GM19099 (cell line): ENCODE data around the gene AFAP1.

Source experiments
- POLR2A ChIP-seq: IDR thresholded peaks from 3 replicates; pipeline ENCODE4 v1.6.1; 2011; ENCODE audit warnings: low read depth; ENCODE audit not compliant: insufficient read length; ENCODE audit errors: extremely low read depth

Gene AFAP1

DNA sequence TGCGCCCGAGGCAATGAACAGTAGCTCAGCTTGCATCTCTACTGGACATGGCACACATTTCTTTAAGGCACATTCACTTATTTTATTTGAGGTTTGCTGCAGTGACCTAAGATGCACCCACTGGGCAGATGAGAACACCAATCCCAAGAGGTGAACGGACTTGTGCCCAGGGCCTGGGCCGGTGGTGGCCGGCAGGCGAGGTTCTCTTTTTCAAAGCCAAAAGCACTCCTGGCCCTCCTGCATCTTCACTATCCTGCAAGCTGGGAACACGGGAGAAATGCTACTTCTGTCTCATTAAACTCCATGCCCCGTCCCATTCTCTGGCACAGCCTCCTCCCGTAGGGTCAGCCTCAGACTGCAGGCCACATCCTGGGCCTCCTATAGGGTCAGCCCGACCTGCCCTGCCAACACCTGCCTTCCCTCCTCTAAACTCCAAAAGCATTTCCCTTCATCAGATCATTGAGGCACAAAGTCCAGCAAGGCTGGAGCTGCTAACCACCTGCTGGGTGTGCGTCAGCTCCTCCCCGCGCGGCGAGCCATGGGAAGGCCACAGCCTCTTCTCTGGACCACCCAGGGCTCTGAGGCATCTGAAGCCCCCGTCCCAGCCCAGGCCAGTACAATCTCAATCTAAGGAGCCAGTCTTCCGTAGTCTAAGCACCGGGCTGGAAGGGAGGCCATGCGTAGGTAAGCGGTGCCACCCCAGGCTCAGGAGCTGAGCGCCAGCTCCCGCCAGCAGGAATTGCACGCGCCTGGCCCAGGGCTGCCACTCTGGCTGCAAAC lies 166.1 kb downstream of the AFAP1 start:
- TF ChIP-seq POLR2A: no peak

DNA sequence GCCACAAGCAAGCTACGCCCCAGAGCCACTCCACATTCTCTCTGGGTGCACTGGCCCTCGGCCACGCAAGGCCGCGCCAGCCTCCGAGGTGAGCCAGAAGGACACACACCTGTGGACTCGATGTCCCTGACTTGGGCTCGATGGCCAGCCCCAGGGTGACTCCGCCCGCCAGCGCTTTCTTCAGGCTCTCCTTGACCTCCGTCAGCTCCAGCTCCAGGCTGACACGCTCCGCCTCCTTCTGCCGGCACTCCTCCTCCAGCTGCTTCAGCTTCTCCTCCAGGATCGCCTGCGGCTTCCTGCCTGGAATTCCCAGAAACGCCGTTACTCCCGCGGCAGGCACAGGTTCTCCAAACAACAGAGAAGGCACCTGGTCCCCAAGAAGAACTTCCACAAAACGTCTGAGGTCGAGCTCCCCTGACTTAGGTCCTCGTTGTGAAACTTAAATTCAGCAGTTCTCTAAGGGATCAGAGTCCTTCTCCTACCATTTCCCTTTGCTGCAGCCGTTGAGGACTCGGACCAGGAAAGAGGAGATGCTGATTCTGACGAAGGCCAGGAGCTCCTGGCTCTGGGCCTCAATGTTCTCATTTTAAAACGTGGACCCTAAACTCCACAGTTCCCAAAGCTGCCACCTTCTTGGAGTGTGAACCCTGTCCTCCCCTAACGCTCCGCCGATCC lies 166.8 kb downstream of the AFAP1 start:
- no peak for TF ChIP-seq POLR2A

DNA sequence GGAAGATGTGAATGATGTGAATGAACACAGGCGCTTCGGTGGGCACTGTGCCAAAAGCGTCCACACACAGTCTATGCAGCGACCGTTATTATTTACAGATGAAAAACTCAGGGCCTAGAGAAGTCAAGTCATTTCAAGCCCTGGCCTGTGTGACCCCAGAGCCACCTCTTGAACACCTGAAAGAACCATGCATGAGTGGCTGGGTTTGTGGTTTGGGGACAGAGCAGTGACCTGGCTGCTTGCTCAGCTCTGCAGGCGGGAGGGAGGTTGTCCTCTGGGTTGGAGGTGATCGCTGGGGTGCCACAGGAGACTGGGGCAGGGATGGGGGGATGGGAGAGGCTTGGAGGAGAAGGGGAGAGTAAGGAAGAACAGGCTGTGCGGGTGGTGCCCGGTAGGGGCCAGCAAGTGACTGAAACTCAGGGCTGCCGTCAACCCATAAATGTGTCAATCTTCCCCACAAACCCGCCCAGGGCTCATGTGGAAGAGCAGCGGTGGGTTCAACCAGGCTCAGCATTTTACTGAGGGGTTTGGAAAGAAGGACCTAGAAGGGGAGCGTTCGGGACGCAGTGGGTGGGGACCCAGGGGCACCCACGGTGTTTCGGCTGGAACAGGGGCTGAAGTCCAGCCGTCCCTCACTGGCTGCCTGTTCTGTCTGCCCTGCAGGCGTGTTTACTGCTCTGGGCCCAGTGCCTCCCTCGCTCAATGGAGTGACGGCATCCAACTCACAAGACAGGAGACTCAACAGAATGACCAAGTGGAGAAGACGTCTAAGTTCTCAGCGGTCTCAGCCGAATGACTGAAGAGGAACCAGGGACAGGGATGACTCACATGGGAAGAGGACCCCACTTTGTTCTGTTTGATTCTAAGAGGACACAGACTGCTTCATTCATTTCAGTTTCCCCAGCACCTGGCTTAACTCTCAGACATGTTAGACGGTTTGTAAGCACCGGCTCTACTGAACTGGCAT lies 167.8 kb downstream of the AFAP1 start:
- no peak for TF ChIP-seq POLR2A

DNA sequence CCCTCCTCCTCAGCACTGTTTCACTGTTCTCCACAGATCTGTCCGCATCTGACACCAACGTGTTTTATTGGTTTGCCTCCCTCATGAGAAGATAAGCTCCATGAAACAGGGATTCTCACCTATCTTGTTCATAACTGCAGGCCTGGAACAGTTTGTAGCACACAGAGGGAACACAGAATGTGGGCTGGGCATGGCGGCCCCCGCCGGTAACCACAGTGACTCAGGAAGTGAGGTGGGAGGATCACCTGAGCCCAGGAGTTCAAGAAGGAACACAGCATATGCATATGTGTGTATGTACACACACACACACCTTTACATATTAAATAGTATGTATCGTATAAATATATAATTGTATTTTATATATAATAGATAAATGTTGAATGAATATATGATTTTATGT lies 168.6 kb downstream of the AFAP1 start:
- no peak for TF ChIP-seq POLR2A

DNA sequence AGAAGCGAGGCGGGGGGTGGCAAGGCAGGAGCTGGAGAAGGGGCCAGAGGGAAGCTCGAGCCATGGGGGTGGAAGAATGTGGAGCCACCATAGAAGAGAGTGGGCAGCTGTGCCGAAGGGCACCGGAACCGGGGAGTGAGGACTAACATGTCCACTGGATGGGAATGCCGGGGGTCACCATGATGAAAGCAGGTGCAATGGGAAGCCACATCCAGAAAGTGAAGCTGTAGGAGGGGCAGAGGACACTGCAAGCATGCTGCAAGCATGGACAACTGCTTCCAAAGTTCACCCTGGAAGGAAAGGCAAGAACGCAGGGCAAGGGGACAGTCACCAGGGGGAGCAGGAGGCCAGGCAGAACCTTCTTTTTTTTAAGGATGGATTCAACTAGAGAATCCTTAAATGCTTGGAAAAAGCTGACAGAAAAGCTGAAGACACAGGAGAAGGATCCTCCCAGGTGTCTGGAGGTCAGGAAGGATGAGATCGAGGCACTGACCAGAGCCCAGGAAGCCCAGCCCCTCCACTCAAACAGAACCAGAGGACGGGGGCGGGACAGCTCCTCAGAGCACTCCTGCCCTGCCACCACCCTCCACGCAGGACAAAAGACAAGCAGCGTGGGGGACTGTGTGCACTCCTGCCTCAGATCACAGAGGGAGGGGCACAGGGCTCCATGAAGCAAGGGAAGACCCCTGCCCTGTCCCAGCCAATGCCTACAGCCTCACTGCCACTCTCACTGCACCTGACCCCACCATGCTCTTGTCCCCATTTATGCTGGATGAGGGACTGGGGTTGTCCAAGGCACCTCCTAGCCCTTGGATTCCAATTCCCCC lies 169.2 kb downstream of the AFAP1 start:
- TF ChIP-seq POLR2A: no peak

DNA sequence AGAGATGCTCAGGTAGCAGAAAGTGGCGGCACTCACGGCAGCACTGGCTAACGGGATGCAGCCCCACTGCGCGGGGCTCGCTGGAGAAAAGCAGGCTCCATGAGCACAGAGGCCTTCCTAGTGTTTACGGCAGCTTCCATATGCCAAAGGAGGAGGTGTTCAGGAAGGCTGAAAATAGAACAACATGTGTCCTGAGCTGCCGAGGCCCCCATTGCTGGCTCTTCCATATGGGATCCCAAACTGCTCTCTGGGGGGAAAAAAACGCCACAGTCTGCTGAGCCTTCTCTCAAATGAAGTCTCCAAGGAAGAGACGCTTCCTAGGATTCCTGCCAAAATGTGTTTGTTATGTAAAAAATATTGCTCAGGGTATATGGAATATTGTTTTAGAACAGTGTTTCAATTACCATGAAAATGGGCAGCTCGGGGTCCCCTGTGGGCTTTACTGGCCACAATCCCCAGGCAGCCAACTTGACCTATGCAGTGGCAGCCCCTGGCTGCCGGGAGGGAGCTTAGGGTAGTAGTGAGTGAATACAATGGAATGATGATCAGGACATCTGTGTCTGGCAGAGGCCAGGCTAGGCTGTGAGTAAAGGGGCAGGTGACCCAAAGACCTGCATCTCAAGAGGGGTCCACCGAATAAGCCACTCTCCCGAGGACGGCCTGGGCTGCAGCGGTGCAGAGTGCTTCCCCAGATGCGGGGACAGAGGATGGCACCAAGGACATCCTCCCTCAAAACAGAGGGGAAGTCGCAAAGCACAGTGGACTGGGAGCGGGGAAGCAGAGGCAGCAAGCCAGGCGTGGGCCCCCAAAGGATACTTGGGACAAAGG lies 170.1 kb downstream of the AFAP1 start:
- no peak for TF ChIP-seq POLR2A

DNA sequence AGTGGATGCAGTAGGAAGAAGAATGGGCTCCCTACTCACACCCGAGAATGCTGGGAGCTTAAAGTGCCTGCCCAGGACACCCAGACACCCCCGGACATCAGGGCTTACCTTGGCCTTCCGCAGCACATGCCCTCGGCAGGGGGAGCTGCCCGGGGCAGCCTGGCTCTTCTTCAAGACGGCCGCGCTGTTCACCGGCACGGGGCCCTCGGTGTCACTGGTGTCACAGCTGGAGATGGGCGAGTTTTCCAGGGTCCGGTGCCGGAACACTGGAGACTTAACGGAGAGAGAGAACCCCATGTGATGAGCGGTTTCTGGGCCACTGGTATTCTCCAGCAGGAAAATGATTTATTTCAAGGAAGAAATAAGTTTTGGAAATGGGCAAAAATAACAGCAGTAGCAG lies 170.9 kb downstream of the AFAP1 start:
- no peak for TF ChIP-seq POLR2A

DNA sequence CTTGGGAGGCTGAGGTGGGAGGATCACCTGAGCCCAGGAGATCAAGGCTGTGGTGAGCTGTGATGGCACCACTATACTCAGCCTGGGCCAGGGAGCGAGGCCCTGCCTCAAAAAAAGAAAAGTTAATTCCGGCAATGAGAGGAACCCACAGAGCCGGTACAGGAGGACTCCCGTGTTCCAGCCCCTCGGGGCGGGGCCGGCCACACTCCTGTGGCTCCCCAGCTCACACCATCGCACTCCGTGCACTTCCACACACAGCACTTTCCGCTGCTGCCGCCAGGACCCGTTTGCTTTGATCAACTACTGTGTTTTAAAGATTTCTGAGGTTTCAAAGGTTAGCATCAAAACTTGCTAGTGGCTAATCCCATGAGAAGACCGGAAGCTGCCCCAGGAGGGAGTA lies 171.7 kb downstream of the AFAP1 start:
- TF ChIP-seq POLR2A: no peak

DNA sequence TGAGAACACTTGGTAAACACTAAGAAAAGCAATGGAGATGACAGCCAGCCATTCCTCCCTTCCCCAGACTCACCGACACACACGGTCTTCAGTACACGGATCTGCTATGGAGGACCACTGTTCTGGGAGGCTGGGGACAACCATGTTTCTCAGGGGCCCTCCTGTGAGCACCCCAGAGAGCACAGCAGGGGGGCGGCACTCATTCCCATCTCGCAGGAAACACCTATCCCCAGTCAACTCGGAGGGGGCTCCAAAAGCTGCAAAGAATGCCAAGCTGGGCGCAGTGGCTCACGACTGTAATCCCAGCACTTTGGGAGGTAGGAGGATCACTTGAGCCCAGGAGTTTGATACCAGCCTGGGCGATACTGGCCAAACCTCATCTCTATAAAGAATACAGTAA lies 172.1 kb downstream of the AFAP1 start:
- TF ChIP-seq POLR2A: no peak

DNA sequence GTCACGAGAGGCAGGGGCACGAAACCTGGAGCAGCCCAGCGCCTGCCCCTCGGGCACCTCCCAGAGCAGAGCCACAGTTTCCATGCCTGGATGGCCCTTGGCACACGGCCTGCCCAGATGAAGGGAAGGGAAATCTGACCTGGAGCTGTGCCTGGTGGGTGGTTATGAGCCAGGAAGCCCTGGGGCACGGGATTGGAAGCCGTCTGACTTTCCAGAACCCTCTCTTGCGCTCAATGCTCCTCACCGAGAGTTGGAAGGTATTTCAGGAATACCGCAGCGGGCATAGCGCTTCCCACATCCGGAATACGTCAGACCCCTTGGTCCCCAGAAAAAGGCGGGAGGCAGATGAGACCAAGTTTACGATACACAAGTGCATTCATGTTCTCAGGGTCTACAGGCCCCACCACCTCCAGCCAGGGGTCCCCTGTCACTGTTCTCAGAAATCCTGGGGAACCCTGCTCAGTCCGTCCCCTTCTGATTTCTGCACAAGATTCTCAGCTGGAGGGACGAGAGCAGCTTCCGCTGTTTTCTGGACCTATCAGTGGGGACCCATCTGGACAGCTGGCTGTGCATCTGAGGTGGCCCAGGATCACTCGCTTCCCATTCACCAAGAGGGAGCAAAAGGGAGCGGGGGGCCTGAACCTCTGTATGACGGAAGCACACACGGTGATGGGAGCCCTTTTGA lies 172.9 kb downstream of the AFAP1 start:
- no peak for TF ChIP-seq POLR2A

DNA sequence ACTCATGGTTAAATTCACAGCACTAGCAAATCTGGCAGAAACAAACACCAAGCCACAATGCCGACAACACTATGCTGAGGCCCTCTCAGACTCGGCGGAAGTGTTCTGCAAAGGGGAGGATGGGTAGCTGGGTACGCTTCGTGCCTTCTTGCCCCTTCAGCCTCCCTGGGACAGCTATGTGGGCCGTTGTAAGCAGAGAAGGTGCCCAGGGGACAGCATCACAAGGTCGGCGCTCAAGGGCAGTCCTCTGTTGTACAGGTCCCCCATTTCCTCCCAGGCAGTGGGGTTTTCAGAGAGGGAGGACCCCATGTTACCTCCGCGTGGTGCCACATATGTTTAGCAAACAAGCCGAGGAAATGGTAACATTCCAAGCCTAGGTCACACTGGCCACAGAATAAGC lies 173.6 kb downstream of the AFAP1 start:
- TF ChIP-seq POLR2A: no peak

DNA sequence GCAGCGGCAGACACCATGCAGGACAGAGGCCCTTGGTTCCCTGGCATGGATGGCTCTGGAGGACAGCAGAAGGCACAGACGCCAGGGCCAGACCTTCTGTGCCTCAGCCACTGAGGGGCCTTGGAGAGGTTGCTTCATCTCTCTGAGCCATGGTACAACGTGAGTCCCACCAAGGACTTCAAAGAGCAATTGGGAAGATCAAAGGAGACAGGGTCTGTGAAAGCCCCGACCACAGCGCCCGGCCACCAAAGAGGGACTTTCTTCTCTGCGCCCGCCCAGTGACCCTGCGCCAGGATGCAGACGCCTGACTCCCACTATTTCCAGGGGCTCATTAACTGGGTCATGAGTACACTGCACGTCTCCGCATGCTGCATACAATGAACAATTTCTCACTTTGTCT lies 174.0 kb downstream of the AFAP1 start:
- TF ChIP-seq POLR2A: no peak

DNA sequence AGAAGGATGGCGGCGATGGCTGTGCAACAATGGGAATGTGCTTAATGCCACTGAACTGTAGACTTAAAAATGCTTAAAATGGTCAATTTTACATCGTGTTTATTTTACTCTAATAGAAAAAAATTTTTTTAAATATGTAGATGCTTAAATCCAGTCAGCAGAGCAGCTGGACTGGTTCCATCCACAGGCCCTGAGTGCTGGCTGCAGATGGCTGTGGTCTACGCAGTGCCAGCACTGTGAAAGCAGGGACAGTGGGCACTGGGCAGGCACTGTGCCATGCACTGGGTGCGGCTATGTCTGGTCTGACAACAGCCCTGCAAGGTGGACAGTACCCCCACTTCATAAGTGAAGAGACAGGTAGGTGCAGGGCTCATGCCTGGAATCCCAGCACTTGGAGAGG lies 175.2 kb downstream of the AFAP1 start:
- no peak for TF ChIP-seq POLR2A

DNA sequence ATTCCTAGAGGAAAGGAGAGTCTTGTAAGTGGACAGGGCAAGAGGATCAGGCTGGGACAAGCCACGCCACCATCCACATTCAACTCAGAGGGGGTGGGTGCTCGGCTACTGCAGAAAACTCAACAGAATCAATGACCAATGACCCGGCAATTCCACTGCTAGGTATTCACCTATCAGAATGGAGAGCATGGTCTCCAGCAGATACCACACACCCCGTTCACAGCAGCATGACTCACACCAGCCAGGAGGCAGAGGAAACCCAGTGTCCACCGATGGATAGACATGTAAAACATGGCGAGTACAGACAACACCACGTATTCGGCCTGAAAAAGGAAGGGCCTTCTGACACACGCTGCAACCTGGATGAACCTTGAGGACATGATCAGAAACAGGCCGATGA lies 175.9 kb downstream of the AFAP1 start:
- no peak for TF ChIP-seq POLR2A

DNA sequence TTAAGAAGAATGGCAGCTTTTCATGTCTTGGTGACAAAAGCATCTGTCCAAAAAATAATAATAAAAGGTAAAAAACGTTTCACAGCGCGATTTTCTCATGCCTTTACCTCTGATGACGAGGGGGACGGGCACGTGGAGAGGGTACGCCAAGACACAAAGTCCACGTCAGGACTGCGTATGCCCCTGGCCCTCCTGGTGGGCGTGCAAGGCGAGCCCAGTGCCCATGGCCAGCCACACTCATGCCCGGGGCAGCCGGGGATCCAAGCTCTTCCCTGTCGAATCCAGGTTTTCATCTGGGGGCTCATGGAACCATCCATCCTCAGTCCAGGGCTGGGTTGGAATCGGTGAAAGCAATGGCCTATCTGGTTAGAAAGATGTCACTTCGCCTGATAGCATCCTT lies 176.6 kb downstream of the AFAP1 start:
- no peak for TF ChIP-seq POLR2A
